HG03196 (cell line): ENCODE data around the gene ALG8.
"Not testable (repeated sequence)": the region's sequence is repeated elsewhere in the genome, so short reads cannot be mapped to it uniquely, and the experiment has no call there.

Source experiments
- ATAC-seq: cut with Tn5 transposase; IDR thresholded peaks from one replicate; pipeline ENCODE4 v1.9.1; 2021; ENCODE audit not compliant: unreplicated experiment

Gene ALG8

GRCh38 chr11:78072455-78072854, 67.0 kb downstream of the ALG8 start:
- no peak for ATAC-seq

- ATAC-seq = no peak
Measured at GRCh38 chr11:78071717-78072116, 67.7 kb downstream of the ALG8 start.

- no peak for ATAC-seq
Measured at GRCh38 chr11:78070621-78071020, 68.8 kb downstream of the ALG8 start.

GRCh38 chr11:78069465-78069864, 70.0 kb downstream of the ALG8 start:
- ATAC-seq = no peak

GRCh38 chr11:78067704-78068103, 71.7 kb downstream of the ALG8 start:
- ATAC-seq = no peak

- no peak for ATAC-seq
Measured at GRCh38 chr11:78066471-78066870, 73.0 kb downstream of the ALG8 start.

- ATAC-seq = no peak
Measured at GRCh38 chr11:78065203-78065602, 74.2 kb downstream of the ALG8 start.

GRCh38 chr11:78063440-78064181, 75.8 kb downstream of the ALG8 start, which contains the start of gene THRSP:
TSS of gene THRSP (plus strand) at chr11:78063861. CDS start at chr11:78063882, 21 bp downstream.
- ATAC-seq = no peak

- no peak for ATAC-seq
Measured at GRCh38 chr11:78062671-78063070, 76.8 kb downstream of the ALG8 start.

- ATAC-seq = no peak
Measured at GRCh38 chr11:78061921-78062311, 77.5 kb downstream of the ALG8 start.

- ATAC-seq = no peak
Measured at GRCh38 chr11:78061088-78061920, 78.1 kb downstream of the ALG8 start.

GRCh38 chr11:78060533-78060932, 78.9 kb downstream of the ALG8 start:
- ATAC-seq = no peak

GRCh38 chr11:78059749-78060328, 79.6 kb downstream of the ALG8 start:
- not testable (repeated sequence) for ATAC-seq

- ATAC-seq = no peak
Measured at GRCh38 chr11:78057462-78058055, 81.9 kb downstream of the ALG8 start.

GRCh38 chr11:78056093-78056492, 83.3 kb downstream of the ALG8 start:
- ATAC-seq = no peak

- ATAC-seq = no peak
Measured at GRCh38 chr11:78054971-78055370, 84.5 kb downstream of the ALG8 start.

- no peak for ATAC-seq
Measured at GRCh38 chr11:78050964-78051831, 88.2 kb downstream of the ALG8 start.
